Measurements from ENCODE around the gene KRTAP3-3.

DNA sequence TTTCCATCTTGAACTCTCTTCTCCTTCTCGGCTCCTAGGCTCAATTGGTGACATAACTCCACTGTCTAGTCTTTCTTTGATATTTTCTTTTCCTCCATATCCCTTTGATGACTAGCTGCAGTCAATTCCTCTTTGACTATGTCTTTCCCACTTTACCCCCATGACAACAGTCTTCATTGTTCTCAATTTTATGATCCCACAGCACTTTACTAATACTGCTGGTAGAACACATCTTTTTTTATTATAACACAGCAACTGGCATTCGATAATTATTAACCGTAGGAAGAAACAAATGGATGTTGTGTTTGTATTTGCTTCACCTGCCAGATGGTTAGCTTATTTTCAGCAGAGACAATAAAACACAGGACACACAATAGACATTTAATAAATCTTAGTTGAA lies 1.3 kb downstream of the KRTAP3-3 start:
- no peak for TF ChIP-seq CTCF (IDR thresholded peaks at IDR 0.05)
- no peak for TF ChIP-seq POLR2A (IDR thresholded peaks at IDR 0.05)
